ENCODE results near the gene ESYT2. TPM values are rescaled to one million over a fixed set of nuclear protein-coding genes. Genes with fewer than 3 reads are reported as not detected.

ESYT2 gene
- polyA plus RNA-seq, 1 donor (not counting 4 experiments of a cell fraction or from before 2014, with no cell fraction given): 45.9 TPM

GRCh38 chr7:158759749-158760444, 69.4 kb downstream of the ESYT2 start:
- H3K9me3 ChIP-seq (ENCODE audit: control insufficient read depth, low read depth, low read length): no peaks in the 10 kb centered on the region

DNA sequence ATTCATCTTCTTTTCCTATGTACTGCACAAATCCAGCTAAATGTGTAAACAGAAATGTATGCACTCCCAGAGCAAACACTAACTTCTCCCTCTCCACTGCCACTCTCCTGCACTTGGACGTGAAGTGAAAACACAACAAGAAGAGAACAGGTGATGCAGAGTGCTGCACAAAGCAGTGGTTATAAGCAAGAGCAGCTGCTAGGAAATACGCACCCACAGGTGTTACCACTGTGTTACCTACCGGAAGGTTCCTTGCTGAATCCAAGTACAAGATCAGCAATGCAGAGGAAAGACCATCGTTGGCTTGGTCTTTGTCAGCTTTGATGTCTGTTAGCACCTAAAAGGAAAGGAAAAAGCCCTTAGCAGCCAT, 70.1 kb downstream of the ESYT2 start:
- TF ChIP-seq, protein P1, sequence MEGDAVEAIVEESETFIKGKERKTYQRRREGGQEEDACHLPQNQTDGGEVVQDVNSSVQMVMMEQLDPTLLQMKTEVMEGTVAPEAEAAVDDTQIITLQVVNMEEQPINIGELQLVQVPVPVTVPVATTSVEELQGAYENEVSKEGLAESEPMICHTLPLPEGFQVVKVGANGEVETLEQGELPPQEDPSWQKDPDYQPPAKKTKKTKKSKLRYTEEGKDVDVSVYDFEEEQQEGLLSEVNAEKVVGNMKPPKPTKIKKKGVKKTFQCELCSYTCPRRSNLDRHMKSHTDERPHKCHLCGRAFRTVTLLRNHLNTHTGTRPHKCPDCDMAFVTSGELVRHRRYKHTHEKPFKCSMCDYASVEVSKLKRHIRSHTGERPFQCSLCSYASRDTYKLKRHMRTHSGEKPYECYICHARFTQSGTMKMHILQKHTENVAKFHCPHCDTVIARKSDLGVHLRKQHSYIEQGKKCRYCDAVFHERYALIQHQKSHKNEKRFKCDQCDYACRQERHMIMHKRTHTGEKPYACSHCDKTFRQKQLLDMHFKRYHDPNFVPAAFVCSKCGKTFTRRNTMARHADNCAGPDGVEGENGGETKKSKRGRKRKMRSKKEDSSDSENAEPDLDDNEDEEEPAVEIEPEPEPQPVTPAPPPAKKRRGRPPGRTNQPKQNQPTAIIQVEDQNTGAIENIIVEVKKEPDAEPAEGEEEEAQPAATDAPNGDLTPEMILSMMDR (optimal IDR thresholded peaks at IDR 0.05 in 1 of 3, IDR thresholded peaks at IDR 0.05 in 1 of 3, conservative IDR thresholded peaks at IDR 0.05 in 1 of 3; ENCODE audit: extremely low read depth in 1 of 3, insufficient read depth in 2 of 3, low read length in 3 of 3): no peak
- no peak for TF ChIP-seq EZH2 (IDR thresholded peaks at IDR 0.05; ENCODE audit: low read length)
- FAIRE-seq (no peak), DNase-seq (ENCODE audit: low read depth, low spot score) (no peak)
- no peaks in the 10 kb centered on the region for H3K79me2 ChIP-seq (ENCODE audit: control insufficient read depth, insufficient read depth, low read length)
- no peak overlapping the region for H3K27ac ChIP-seq (ENCODE audit: control insufficient read depth, insufficient read depth, low read length)
- no peaks in the 10 kb centered on the region for H3K9me1 ChIP-seq (ENCODE audit: control insufficient read depth, extremely low read depth, insufficient read depth, low read length)
- H3K36me3 ChIP-seq (ENCODE audit: control insufficient read depth in 2 of 2, extremely low read depth in 1 of 2, insufficient read depth in 2 of 2, low read length in 2 of 2): peaks cover 26 to 39% of the 10 kb centered on the region in 2 experiments
- no peak overlapping the region for H3K9ac ChIP-seq (ENCODE audit: control insufficient read depth, extremely low read depth, insufficient read depth, low read length)
- H4K20me1 ChIP-seq (ENCODE audit: control insufficient read depth, extremely low read depth, insufficient read depth, low read length): no peaks in the 10 kb centered on the region
- no peaks in the 10 kb centered on the region for H3K9me3 ChIP-seq (ENCODE audit: control insufficient read depth, low read depth, low read length)
- peaks cover 14% of the 10 kb centered on the region for H3K4me1 ChIP-seq (ENCODE audit: control insufficient read depth, extremely low read depth, insufficient read depth, low read length)
- H2AFZ ChIP-seq (ENCODE audit: control insufficient read depth, low read length): no peak overlapping the region
- H3K4me3 ChIP-seq (ENCODE audit: control insufficient read depth in 2 of 3, extremely low read depth in 1 of 3, insufficient read depth in 2 of 3, low read depth in 1 of 3, low read length in 3 of 3): no peak overlapping the region
- dilution Hi-C loops (cut with MboI; ENCODE audit: extremely low pct_ligation_motif_present, low sequenced_read_pairs): no loop called here
- H3K4me2 ChIP-seq (ENCODE audit: control insufficient read depth, extremely low read depth, insufficient read depth, low read depth, low read length): no peak overlapping the region
- H3K27me3 ChIP-seq (ENCODE audit: control insufficient read depth, extremely low read depth, insufficient read depth, low read length): no peaks in the 10 kb centered on the region

More at GRCh38 chr7:158759749-158760444, 69.4 kb downstream of the ESYT2 start:
- no peak overlapping the region for H2AFZ ChIP-seq (ENCODE audit: control insufficient read depth, low read length)
- H4K20me1 ChIP-seq (ENCODE audit: control insufficient read depth, extremely low read depth, insufficient read depth, low read length): no peaks in the 10 kb centered on the region
- H3K9me1 ChIP-seq (ENCODE audit: control insufficient read depth, extremely low read depth, insufficient read depth, low read length): no peaks in the 10 kb centered on the region
- peaks cover 28 to 42% of the 10 kb centered on the region in 2 experiments for H3K36me3 ChIP-seq (ENCODE audit: control insufficient read depth in 2 of 2, extremely low read depth in 1 of 2, insufficient read depth in 2 of 2, low read length in 2 of 2)
- H3K79me2 ChIP-seq (ENCODE audit: control insufficient read depth, insufficient read depth, low read length): no peaks in the 10 kb centered on the region
- H3K4me2 ChIP-seq (ENCODE audit: control insufficient read depth, extremely low read depth, insufficient read depth, low read depth, low read length): no peak overlapping the region
- dilution Hi-C loops (cut with MboI; ENCODE audit: extremely low pct_ligation_motif_present, low sequenced_read_pairs): no loop called here
- H3K9ac ChIP-seq (ENCODE audit: control insufficient read depth, extremely low read depth, insufficient read depth, low read length): no peak overlapping the region
- FAIRE-seq (no peak), DNase-seq (ENCODE audit: low read depth, low spot score) (no peak)
- TF ChIP-seq, protein P1 (optimal IDR thresholded peaks at IDR 0.05 in 1 of 3, IDR thresholded peaks at IDR 0.05 in 1 of 3, conservative IDR thresholded peaks at IDR 0.05 in 1 of 3; ENCODE audit: extremely low read depth in 1 of 3, insufficient read depth in 2 of 3, low read length in 3 of 3): no peak
- TF ChIP-seq EZH2 (IDR thresholded peaks at IDR 0.05; ENCODE audit: low read length): no peak
- H3K4me1 ChIP-seq (ENCODE audit: control insufficient read depth, extremely low read depth, insufficient read depth, low read length): peaks cover 7% of the 10 kb centered on the region
- H3K27ac ChIP-seq (ENCODE audit: control insufficient read depth, insufficient read depth, low read length): no peak overlapping the region
- H3K27me3 ChIP-seq (ENCODE audit: control insufficient read depth, extremely low read depth, insufficient read depth, low read length): no peaks in the 10 kb centered on the region
- H3K4me3 ChIP-seq (ENCODE audit: control insufficient read depth in 2 of 3, extremely low read depth in 1 of 3, insufficient read depth in 2 of 3, low read depth in 1 of 3, low read length in 3 of 3): no peak overlapping the region
